GM21528 (cell line): ENCODE measurements around the gene SYT2.
"Not testable (repeated sequence)": the region's sequence is repeated elsewhere in the genome, so short reads cannot be mapped to it uniquely, and the experiment has no call there.

Source experiments
- ATAC-seq: cut with Tn5 transposase; IDR thresholded peaks from one replicate; pipeline ENCODE4 v1.9.1; 2021; ENCODE audit warnings: mild to moderate bottlenecking, moderate library complexity; ENCODE audit not compliant: unreplicated experiment, low FRiP score

SYT2 gene

DNA sequence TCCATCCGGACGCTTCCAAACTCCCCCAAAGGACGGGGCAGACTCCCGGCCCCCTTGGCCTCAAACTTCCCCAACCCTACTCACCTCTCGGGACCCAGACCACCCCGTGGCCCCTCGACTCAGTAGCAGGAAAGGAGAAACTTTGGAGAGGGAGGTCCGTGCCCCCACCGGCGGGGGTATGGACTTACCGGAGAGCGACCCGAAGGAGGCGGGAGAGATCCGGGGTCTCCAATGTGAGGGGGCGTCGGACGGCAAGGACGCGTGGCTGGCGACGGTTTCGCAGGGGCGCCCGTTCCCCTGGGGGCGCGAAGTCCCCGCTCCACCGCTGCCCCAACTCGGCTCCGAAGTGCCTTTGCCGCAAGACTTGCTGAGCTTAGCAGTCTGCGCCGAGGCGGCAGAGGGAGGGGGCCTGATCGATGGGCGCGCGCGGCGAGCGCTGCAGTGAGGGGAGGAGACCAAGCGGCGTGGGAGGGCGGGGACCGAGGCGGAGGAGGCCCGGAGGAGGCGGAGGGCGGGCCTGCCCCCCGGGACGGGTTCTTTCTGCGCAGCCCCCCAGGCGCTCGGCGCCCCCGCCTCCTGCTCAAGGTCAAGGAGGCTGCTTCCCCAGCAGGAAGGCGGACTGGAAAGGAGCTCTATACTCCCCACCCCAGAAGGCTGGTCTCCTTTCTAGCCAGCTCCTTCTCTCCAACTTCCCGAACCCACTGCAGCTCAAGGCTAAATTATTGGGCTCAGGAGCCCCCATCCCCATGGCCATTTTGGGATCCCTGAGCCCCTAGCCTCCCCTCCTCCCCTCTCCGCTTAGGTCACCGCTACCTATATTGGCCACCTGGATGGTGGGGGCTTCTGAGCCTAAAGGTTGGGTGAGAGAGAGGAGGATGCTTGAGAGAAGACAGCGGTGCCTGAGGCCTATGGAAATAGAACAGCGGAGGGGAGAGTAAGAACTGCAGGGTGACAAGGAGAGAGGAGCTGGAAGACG lies at the start of gene SYT2:
Gene SYT2, minus strand, starts transcription at position 385 of the 976 bp plus-strand sequence. CDS start 104,682 bp downstream, outside the sequence.
- ATAC-seq, result no peak

DNA sequence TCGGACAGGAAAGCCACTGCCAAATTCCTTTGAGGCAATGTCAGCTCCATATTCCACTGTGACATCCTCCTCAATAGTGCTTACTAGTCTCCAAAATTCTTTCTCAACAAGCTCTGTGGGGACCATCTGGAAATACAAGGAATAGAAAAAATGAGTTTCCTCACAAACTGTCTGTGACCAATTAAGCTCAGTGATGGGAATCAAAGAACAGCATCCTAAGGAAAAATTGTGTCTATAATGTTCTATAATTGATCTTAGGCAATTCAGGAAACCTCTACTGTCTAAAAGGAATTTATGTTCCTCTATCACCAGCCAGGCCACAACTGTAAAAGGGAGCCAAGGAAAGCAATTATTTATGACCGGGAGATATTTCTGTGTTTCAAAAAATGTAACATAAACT lies 46.1 kb upstream of the SYT2 start:
- ATAC-seq, result no peak

DNA sequence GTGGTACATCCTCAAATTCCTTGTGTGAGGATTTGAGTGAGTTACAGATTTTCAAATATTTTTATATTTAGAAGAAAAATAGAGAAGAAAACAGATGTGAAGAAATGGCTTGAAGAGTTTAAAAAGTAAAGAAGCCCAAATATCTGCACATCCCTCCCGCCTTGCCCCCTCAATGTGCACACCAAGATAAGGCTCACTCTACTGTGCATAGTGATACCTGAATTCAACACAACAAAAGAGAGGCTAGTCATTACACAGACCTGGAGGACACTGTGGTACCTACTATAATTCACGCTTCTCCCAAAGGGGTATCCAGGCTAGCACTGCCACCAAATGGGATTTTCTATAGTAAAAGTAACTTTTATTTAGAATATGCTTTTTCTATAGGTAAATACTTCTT lies 44.0 kb upstream of the SYT2 start:
- ATAC-seq, result no peak

DNA sequence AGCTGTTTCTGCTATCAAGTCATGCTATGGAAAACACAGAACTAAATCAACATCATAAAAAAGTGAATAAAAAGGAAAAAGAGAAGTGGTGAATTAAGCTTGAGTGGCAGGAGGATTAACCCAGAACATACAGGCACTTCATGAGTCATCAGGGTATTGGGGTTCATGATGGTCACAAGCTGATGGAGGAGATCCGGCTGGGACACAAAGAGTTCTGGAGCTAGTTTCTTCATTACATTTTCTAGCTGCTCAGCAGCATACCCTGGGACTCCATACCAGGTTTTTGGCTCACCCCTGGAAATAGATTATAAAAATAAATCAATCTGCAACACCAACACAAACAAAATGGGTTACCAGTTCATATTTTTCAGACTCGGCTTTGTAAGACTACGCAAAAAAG lies 42.5 kb upstream of the SYT2 start:
- no peak for ATAC-seq

DNA sequence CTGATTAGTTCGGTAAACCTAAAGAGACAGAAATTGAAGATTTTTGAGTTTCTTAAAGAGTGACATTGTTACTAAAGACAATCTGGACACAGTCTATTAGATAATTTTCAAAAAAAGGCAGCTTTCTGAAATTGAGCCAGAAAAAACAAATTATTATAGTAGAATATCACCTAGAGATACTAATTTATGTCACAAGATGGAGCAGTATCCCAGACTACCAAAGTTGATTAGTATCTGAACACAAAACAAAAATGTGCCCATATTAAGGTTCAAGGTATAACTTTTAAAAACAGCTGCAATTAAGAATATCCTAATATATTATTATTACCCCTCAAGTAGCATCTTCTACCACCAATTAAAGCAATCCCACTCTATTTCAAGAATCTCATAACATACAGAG lies 40.5 kb upstream of the SYT2 start:
- ATAC-seq, result no peak

DNA sequence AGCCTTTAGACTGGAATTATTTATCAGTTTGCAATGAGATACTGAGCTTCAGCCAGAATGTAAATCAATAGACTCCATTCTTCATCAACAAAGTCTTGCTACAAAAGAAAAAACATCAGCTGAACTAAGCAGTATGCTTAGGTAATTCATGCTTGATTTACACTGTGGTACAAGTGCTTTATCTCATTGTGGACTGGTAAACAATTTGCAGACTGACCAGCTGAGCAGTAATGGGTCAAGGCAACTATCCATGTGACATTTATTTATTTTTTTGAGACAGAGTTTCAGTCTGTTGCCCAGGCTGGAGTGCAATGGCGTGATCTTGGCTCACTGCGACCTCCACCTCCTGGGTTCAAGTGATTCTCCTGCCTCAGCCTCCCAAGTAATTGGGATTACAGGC lies 39.8 kb upstream of the SYT2 start:
- ATAC-seq, result no peak

DNA sequence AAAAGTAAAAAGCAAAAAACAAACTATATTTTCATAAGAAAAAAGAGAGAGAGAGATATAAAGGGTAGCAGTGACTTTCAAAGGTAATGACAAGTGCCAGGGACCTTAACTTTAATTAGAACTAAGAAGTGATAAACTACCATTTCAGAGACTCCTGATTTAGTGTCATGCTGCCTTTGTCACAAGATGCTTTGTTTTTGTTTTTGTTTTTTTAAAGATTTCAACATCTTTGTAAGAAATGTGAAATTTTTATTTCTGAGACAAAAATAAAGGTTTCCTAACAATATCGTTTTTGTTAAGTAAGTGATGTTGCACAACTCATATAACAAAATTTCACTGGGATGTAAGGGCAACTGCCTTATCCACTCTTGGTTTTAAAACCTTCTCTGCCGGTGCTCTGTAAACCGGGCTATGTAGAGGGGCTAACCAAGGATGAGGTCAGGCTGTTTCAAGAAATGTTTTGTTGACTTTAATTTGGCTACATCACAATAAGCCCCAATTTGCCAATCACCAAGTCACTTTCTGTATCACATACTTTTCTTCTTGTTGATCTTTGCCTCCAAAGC lies 35.2 kb upstream of the SYT2 start:
- ATAC-seq, result no peak

DNA sequence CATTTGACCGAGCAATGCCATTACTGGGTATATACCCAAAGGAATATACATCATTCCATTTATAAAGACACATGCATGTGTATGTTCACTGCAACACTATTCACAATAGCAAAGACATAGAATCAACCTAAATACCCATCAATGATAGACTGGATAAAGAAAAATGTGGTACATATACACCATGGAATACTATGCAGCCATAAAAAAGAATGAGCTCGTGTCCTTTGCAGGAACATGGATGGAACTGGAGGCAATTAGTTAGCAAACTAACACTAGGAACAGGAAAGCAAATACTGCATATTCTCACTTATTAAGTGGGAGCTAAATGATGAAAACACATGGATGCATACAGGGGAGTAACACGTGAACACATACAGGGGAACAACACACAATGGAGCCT lies 34.5 kb upstream of the SYT2 start:
- not testable (repeated sequence) for ATAC-seq

DNA sequence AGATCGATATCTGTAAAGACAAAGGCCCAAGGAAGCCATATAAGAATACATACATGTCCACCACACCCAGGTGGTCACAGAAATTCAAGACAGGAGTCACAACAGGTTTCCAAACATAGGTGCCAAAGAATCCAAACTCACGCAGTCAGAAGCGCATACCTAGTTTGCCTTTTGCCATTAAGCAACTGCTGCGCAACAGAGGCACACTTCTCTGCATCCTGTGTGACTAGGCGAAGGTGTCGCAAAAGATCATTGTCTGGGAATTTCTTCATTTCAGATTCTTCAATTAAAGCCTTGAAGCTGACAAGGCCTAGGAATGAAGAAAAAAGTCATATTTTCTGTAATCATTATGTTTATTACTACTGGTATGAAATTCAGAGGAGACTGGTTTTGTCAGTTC lies 32.2 kb upstream of the SYT2 start:
- no peak for ATAC-seq

DNA sequence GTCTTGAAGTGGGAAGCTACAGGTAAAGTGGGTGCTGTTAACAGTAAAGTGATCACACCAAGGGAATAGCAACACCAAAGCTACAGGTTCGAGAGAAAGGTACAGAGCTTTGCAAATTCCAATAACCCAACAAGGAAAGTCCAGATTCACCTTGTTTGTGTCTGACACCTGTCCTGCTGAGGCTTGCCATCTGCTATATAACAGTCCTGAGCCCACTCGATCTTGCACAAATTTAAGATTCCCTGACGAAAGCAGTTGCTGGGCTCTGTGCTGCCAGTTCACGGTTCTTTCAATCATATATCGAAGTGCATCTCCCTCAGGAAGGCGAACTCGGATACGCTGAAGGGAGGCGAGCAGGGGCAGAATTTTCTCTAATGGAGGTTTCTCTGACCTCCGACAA lies 23.0 kb upstream of the SYT2 start:
- ATAC-seq, result no peak

DNA sequence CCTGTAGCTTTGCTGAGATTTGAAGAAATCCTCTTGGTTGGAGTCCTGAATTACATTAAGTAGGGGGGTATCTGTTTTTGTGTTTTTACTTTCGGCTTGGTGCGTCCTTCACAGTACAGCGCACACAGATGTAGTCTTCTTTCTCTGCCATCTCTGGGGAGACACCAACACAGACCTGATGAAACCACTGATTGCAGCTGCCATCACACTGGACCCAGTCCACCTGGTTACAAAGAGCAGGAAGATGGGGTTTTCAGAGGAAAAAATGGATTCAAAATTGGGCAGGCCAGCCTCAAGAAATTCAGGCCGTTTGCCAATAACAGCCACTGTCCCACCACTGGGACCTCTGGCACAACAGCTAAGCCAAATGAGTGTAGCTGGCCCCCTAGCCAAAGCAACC lies 18.7 kb upstream of the SYT2 start:
- ATAC-seq, result no peak

DNA sequence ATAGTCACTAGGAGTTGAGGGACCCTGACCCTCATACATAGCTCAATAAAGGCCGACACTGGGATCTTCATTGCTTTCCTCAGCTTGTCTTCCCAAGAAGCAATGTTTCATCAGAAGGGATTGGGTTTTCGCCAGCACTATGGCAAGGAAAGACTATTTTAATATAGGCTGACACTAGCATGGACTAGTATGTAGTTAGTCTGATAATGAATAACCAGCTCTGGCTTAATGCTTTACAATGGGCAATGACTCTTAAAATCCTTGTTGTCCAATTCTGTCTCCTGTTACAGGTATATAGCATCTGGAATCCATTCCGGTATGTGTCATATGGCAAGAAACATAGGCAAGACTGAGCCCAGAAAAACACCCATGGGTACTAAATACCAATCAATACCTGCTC lies 15.3 kb upstream of the SYT2 start:
- ATAC-seq, result no peak

DNA sequence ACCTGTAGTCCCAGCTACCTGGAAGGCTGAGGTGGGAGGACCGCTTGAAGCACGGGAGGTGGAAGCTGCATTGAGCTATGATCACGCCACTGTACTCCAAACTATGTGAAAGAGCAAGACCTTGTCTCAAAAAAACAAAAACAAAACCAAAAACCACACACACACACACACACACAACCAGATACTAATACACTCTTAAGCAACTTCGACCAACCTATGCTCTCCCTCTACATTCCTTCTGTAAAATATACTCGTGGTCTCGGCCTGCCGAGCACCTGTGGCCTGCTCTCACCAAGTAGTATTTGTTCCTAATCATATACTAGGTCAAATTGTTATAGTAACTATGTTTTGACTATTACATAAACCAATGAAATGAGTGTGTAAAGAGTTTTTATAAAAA lies 13.5 kb upstream of the SYT2 start:
- no peak for ATAC-seq

DNA sequence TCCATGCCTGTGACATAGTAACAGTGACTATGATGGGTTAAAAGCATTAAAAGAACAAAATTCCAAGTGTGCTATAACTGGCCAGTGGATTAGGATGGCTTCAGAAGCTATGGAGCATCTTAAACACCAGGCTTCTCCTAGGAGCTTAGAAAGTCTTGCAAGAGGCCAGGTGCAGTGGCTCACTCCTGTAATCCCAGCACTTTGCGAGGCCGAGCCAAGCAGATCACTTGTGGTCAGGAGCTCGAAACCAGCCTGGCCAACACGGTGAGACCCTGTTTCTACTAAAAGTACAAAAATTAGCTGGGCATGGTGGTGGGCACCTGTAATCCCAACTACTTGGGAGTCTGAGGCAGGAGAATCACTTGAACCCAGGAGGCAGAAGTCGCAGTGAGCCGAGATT lies 12.8 kb upstream of the SYT2 start:
- not testable (repeated sequence) for ATAC-seq

DNA sequence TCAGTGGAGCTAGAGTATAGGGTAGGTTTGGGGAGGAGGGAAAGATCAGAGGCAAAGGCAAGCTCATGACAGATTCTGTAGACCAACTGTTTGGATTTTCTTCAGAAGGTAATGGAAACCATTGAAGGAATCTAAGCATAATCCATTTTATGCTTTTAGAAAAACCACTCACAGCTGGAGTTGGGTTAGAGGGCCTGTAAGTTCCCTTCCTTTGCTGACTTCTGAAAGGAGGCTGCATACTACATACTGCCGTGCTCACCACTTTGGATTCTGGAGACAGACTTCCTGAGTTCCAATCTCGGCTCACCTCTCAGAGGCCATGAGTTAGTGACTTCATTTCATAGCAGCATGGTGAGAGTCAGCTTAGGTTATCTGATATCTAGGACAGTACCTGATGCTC lies 6.4 kb upstream of the SYT2 start:
- ATAC-seq, result no peak

DNA sequence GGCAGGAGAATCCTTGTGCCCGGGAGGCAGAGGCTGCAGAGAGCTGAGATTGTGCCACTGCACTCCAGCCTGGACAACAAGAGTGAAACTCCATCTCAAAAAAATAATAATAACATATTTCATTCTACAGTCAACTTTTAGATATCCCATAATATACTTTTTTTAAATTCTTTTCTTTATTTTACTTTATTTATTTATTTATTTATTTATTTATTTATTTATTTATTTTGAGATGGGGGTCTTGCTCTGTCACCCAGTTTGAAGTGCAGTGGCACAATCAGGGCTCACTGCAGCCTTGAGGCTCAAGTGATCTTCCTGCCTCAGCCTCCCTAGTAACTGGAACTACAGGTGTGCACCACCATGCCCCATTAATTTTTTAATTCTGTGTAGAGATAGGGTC lies 3.9 kb upstream of the SYT2 start:
- not testable (repeated sequence) for ATAC-seq

DNA sequence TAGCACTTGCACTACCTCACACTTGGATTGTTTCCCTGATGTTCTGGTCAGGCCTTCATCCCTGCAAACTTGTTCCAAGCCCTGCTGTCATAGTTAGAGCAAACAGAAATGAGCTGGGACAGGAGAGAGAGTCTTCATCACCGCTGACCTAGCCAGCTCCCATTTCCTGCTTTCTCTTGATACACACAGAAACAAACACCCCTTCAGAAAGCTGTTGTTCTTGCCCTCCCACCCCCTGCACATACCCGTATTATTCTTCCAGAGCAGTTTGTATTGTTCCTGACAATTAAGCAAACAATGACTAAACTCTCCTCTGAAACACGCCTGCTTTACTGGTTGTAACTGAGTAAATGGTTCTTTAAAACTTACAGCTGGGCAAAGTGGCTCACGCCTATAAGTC lies 2.9 kb upstream of the SYT2 start:
- no peak for ATAC-seq

DNA sequence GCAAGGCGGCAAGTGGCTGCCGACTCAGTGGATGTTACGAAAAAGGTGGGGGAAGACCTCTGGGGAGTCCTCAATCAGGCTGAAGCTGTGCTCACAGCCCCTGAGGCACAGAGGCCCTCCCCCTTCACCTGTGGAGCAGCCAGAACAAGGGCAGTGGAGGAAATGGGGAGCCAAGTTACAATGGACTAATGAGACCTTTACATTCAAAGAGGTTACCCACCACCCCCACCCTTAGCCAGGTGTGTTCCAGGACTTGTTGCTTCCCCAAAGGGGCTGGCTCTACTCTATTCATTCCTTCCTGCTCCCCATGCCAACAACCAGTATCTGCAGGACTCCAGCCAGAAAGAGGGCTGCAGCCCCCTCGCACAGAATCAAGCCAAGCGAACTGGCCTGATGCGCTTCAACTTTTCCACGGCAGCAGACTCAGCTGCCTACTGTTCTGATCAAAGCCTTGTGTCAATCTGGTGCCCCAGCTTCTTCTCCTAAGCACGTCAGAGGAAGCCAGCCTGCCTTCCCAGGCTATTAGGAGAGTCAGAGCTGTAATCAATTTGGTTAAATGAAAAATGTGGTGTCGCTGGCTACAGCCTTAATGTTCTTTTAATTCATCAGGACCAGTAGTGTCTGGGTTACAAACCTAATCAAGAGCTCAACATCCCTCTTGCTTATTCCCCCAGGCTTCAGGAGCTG lies 1.8 kb upstream of the SYT2 start:
- ATAC-seq, result no peak

DNA sequence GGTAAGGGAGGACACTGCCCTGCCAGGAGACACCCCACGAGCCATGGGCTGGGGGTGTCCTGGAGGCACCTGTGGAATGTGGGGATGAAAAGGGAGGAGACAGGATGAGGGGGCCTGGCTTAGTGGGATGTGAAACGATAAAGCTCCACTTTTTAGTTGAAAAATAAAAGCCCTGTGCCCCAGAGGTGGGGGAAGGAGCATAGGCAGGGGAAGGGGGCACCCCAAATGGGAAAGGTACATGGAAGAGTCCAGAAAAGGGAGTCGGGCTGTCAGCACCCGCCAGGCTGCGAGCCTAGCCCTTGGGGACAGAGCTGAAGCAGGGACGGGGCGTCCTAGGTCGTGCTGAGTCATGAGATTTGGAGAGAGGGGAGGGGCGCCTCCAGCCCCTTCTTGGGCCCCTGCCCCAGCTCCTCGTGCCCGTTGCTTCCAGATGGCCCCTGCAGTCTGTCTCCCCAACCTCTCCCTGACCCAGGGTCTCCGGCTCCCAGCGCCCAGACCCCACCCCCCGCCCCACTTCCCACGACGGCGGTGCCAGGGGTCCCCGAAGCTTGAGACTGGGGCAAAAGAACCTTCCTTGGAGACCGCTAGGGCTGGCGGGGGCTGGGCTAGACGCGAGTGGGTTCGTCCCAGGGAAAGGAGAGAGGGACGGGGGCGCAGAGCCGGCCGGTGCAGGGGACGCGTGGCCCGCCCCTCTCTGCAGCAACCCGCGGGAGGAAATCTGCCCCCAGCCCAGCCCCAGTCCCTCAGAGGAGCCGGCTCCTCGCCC lies 795 bp downstream of the SYT2 start:
- ATAC-seq, result no peak

DNA sequence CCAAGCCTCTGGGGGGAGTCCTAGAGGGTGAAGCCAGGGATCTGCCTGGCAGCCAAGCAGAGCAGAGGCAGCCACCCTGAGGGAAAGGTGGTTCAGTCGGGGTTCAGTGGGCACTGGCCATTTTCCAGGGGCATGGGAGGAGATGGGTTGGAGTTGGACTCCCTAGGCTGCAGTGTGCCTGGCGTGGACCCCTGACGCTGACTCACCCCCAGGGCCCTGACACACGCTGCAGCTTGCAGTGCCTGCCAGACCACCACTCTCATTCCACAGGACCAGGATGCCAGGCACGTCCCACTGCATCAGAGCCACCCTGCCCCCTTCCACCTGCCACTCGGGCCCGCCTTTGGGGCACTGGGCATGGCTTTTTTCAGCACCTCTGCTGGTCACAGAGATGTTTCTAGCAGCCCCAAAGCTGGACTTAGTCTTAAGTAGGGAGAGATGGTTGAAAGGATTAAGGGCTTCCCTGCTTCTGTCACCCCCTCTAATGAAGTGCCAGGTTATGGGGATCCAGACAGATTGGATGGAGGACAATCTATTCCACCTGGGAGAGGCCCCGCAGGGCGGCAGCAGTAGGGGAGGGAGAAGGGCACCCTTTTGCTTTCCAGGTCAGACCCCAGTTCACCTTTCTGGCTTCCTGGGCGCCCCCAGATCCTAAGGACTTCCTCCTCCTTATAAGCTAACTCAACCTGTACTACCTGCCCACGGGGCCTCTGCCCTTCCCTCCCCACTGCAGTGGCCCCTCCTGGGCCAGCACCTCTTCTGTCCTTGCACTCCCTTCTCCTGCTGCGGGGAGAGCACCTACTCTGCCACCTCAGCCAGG lies 1.6 kb downstream of the SYT2 start:
- no peak for ATAC-seq
